Posterior cingulate gyrus (tissue), 11 donors: Measurements from ENCODE around the gene SZRD1.

Source experiments
- DNase-seq, 10 donors: peaks; one replicate each; pipeline versions ENCODE4 v3.0.0 to v3.0.0-alpha.2; 2020 to 2021; ENCODE audit warnings: mixed read lengths in 3 of 10
- intact Hi-C: fragments of 100-400 bp; cut with DNase I; formaldehyde crosslinking; loops from one replicate; pipeline ENCODE4 v1.15.1; 2023

Gene SZRD1

GRCh38 chr1:16392740-16393569, 25.9 kb downstream of the SZRD1 start:
- intact Hi-C loops, result no loop called here
- peak in 1 of 10 donors; percentile 15 for DNase-seq

DNA sequence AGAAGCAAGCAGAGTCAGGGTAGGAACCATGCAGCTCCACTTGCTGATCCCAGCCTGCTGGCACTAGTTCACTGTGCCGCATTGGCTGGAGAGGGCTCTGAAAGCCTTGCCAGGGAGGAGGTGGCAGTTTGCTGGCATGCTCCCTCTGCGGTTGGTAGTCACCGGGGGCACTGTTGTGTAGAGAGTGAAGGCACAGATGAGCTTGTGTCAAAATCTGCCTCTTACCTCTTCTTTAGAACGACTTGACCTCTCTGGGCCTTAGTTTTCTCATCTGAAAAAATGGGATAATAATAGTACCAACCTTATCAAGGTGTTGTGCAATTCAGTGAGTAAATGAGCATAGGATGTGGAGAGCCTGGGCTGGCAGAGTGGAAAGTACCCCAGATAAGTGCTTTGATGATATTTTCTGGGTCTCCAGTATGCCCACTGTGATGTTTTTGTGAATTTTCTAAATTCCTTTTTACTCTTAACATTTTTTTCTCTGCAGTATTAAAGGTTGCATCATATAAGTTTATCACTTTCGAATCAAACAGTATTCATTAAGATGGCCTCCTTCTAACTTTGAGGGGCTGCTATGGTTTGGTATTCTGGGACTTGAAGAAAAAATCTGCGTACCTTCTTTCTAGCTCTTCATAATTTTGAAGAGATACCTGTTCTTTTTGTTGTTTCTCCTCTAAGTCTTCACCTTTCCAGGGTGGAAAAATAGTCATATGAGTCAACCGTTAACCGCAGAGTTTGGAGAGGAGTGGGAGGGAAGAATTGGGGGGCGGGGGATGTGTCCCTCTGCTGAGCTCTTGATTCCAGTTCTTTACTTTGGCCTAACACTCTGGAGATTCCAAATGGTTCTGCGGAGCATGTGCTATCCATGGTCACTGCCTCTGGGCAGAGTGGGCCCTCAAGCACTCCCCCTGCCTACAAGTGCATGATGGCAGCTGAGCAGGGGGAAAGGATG, 26.8 kb downstream of the SZRD1 start:
- intact Hi-C loops, result no loop called here
- peak in 9 of 10 donors; percentile 22 to 89 (median 49) for DNase-seq

DNA sequence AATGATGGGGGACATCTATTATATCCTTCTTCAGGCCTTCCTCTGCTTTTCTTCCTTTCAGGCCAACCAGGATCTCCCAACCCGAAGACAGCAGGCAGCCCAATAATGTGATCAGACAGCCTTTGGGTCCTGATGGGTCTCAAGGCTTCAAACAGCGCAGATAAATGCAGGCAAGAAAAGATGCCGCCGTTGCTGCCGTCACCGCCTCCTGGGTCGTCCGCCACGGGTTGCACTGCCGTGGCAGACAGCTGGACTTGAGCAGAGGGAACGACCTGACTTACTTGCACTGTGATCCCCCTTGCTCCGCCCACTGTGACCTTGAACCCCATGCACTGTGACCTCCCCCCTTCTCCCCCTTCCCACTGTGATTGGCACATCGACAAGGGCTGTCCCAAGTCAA, 27.9 kb downstream of the SZRD1 start:
- intact Hi-C loops, result no loop called here
- no peak for DNase-seq

- intact Hi-C loops, result no loop called here
- DNase-seq, result peak in 6 of 10 donors; percentile 15 to 88 (median 52)
Observed at GRCh38 chr1:16396591-16396990, 29.5 kb downstream of the SZRD1 start.

DNA sequence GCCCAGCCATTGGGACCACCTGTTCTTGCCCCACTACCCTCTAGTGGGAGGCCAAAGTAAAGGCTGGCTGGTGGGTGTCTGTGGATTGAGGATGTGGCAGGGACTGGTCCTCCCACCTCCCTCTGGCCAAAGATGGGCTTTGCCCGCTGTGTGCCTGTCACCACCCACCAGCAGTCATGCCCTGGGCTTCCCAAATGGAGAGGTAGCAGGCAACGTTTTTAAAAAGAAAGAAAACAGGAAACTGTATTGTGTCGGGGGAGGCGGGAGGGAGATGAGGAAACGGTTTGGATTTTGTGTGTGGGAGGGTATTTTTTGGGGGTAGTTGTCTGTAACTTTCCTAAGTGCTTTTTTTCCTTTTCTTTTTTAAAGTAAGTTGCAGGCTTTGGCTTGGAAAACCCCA, 30.1 kb downstream of the SZRD1 start:
- intact Hi-C loops, result no loop called here
- no peak for DNase-seq

- intact Hi-C loops, result no loop called here
- DNase-seq, result no peak
Observed at GRCh38 chr1:16398371-16398953, 31.4 kb downstream of the SZRD1 start.

GRCh38 chr1:16402742-16403141, 35.7 kb downstream of the SZRD1 start:
- no peak for DNase-seq
- intact Hi-C loops, result no loop called here

GRCh38 chr1:16405441-16405840, 38.4 kb downstream of the SZRD1 start:
- intact Hi-C loops, result no loop called here
- DNase-seq, result no peak

DNA sequence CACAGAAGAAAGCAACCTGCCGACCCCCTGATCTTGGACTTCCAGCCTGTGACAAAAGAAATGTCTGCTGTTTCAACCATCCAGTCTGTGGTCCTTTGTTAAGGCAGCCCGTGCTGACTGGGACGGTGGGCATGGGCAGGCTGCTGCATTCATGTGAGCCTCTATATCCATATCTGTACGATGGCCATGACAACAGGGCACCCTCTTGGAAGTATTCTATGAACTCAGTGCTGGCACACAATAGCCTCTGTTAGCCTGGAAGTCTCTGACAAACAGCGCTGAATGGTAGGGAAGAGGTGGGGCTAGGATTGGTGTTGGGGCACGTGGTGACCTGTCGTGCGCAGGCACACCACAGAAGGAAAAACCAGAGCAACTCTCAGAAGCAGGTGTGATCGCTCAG, 39.8 kb downstream of the SZRD1 start:
- intact Hi-C loops, result no loop called here
- DNase-seq, result no peak

- intact Hi-C loops, result no loop called here
- DNase-seq, result no peak
Observed at GRCh38 chr1:16409536-16410152, 42.6 kb downstream of the SZRD1 start.

GRCh38 chr1:16410803-16411202, 43.8 kb downstream of the SZRD1 start:
- intact Hi-C loops, result no loop called here
- no peak for DNase-seq

DNA sequence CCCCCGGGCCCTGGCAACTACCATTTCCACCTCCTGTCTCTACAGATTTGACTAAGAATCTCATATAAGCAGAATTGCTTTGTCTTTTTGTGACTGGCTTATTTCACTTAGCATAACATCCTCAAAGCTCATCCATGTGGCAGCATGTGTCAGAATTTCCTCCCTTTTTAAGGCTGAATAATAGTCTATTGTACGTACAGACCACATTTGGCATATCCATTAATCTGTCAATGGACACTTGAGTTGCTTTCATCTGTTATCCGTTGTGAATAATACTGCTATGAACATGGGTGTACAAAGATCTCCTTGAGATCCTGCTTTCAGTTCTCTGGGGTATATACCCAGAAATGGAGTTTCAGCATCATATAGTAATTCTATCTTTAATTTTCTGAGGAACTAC, 46.1 kb downstream of the SZRD1 start:
- DNase-seq, result no peak
- intact Hi-C loops, result no loop called here

DNA sequence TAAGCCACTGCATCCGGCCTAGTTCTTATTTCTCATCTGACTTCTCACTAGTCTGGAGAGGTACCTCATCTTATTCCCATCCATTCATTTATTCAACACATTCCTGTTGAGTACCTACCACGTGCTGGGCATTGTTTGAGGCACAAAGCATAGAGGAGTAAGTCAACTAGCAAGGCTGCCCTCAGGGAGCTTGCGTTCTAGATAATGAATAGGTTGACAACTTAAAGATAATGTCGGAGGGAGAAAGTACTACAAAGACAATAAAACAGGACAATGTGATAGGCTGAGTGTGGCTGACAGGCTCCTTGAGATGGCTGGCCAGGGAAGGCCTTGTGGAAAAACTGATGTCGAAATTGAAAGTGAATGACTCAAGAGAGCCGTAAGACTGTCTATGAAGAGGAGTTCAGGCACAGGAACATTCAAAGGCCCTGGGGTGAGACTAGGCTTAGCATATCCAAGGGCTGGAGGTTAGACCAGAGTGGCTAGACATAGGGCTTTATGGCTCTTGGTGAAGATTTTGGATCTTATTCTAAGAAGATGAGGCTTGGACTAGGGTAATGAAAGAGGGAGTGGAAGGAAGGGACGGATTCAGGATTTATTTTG, 51.9 kb downstream of the SZRD1 start:
- DNase-seq, result no peak
- intact Hi-C loops, result no loop called here

DNA sequence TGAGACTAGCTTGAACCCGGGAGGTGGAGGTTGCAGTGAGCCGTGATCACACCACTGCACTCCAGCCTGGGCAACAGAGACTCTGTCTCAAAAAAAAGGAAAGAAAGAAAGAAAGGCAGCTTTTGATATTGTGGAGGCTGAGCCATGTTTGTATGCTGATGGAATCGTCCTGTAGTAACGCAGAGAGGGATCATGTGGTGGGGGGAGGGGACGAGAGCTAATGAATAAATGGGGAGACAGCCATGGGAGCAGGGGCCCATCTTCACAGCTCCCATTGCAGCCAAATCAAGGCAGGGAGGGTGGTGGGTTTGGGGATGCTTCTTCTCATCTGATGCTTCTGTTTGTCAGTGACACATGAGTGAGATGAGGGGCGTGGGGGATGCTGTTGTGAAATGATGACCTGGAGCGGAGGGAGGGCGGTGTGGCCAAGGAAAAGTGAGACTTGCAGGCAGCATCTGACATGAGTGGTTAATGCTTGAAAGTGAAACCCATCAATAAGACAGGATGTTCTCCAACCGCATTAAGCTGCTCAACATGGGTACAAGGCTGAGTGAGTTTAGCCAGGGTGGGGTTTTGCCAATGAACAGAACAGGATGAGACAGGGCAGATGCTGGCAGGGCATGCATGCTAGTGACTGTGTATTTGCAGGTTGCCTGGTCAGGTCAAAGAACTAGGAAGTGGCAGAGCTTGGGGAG, 53.5 kb downstream of the SZRD1 start:
- intact Hi-C loops, result no loop called here
- DNase-seq, result no peak

- intact Hi-C loops, result no loop called here
- DNase-seq, result no peak
Observed at GRCh38 chr1:16421201-16421600, 54.2 kb downstream of the SZRD1 start.

GRCh38 chr1:16422041-16422440, 55.0 kb downstream of the SZRD1 start:
- DNase-seq, result no peak
- intact Hi-C loops, result no loop called here

DNA sequence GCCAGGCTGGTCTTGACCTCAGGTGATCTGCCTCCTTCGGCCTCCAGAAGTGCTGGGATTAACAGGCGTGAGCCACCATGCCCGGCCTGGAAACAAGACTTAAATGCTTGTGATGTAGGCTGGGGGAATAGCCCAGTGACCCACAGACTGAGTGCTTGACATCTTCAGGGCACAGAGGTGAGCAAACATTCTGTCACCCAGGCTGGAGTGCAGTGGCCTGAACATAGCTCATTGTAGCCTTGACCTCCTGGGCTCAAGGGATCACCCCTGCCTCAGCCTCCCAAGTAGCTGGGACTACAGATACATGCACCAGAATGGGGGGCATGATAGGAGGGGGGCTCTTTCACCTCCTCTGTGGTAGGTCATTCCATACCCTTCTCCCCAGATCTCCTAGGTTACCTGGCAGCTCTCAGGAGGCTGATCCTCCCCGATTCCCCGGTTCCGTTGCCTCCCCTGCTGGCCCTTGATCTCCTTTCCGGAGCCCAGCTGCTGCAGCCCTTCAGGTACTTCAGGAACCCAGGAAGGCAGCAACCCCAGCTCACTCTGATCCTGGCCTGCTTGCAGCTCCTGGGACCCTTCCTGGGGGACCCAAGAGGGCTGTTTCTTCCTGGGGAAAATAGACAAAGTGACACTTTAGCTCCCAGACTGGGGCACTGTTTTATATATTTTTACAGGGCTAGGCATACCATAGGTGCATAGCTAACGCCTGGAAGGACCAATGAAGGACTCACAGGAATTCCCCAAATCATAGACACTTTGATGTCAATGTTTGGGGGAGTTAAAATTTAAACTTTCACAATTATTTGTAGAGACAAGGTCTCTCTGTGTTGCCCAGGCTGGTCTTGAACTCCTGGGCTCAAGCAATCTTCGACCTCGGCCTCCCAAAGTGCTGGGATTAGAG, 58.3 kb downstream of the SZRD1 start:
- intact Hi-C loops, result no loop called here
- DNase-seq, result no peak

GRCh38 chr1:16430606-16431005, 63.6 kb downstream of the SZRD1 start:
- intact Hi-C loops, result no loop called here
- no peak for DNase-seq

- intact Hi-C loops, result no loop called here
- DNase-seq, result no peak
Observed at GRCh38 chr1:16433030-16433429, 66.0 kb downstream of the SZRD1 start.
